ENCODE measurements around the gene ADM2. TPM values are rescaled to one million over a fixed set of nuclear protein-coding genes. Genes with fewer than 3 reads are reported as not detected.

Gene ADM2
- total and polyA plus RNA-seq, 9 donors, result 0.01 to 2.6 (median 0.15) TPM; not detected in 3

- H3K9me3 ChIP-seq, result no peaks in the 10 kb centered on the region
- H3K36me3 ChIP-seq, result no peaks in the 10 kb centered on the region
- TF ChIP-seq CTCF (IDR thresholded peaks at IDR 0.05), result no peak
- no peak for TF ChIP-seq POLR2A (IDR thresholded peaks at IDR 0.05)
- no peak for TF ChIP-seq EP300 (IDR thresholded peaks at IDR 0.05)
- 69 to 80% (median 76%) methylated on average over 11 to 18 of the region's 18 CpGs for WGBS, 3 donors
- H3K4me3 ChIP-seq, result no peak overlapping the region
- H3K4me1 ChIP-seq (ENCODE audit: insufficient read depth), result no peaks in the 10 kb centered on the region
- H3K27me3 ChIP-seq, result no peaks in the 10 kb centered on the region
- intact Hi-C loops (cut with DNase I), result no loop called here
- DNase-seq, result peak in 2 of 5 donors; percentile 16 to 19
- no peak overlapping the region for H3K27ac ChIP-seq
Measured at GRCh38 chr22:50488006-50488677, 6.8 kb downstream of the ADM2 start.

GRCh38 chr22:50488886-50489285 is 7.5 kb downstream of the ADM2 start:
- no peak overlapping the region for H3K27ac ChIP-seq
- WGBS, 3 donors, result 65 to 70% (median 69%) methylated on average over 15 to 19 of the region's 19 CpGs
- TF ChIP-seq EP300 (IDR thresholded peaks at IDR 0.05), result no peak
- TF ChIP-seq CTCF (IDR thresholded peaks at IDR 0.05), result no peak
- TF ChIP-seq POLR2A (IDR thresholded peaks at IDR 0.05), result no peak
- no peaks in the 10 kb centered on the region for H3K4me1 ChIP-seq (ENCODE audit: insufficient read depth)
- no peaks in the 10 kb centered on the region for H3K9me3 ChIP-seq
- H3K27me3 ChIP-seq, result no peaks in the 10 kb centered on the region
- intact Hi-C loops (cut with DNase I), result no loop called here
- DNase-seq, result peak in 2 of 5 donors; percentile 9 to 20
- H3K36me3 ChIP-seq, result no peaks in the 10 kb centered on the region
- H3K4me3 ChIP-seq, result no peak overlapping the region

- Histone ChIP-seq H3K36me3 (no peaks in the 10 kb centered on the region), H3K27ac (no peak overlapping the region), H3K4me3 (no peak overlapping the region), H3K4me1 (ENCODE audit: insufficient read depth) (no peaks in the 10 kb centered on the region), H3K27me3 (no peaks in the 10 kb centered on the region), H3K9me3 (no peaks in the 10 kb centered on the region)
- DNase-seq, result peak in 1 of 5 donors; percentile 14
- no peak for TF ChIP-seq CTCF (IDR thresholded peaks at IDR 0.05)
- no peak for TF ChIP-seq POLR2A (IDR thresholded peaks at IDR 0.05)
- no peak for TF ChIP-seq EP300 (IDR thresholded peaks at IDR 0.05)
- intact Hi-C loops (cut with DNase I), result no loop called here
- WGBS, 3 donors, result 71 to 79% (median 77%) methylated on average over 23 to 31 of the region's 31 CpGs
Measured at GRCh38 chr22:50489363-50490243, 8.3 kb downstream of the ADM2 start.

GRCh38 chr22:50490531-50491308 is 9.4 kb downstream of the ADM2 start:
- Histone ChIP-seq H3K27me3 (no peaks in the 10 kb centered on the region), H3K4me3 (no peak overlapping the region), H3K4me1 (ENCODE audit: insufficient read depth) (no peaks in the 10 kb centered on the region), H3K9me3 (no peaks in the 10 kb centered on the region), H3K36me3 (no peaks in the 10 kb centered on the region), H3K27ac (no peak overlapping the region)
- TF ChIP-seq POLR2A (IDR thresholded peaks at IDR 0.05) (no peak), EP300 (IDR thresholded peaks at IDR 0.05) (no peak), CTCF (IDR thresholded peaks at IDR 0.05) (no peak)
- intact Hi-C loops (cut with DNase I), result no loop called here
- DNase-seq, result no peak
- WGBS, 3 donors, result 63 to 77% (median 68%) methylated on average over 27 of the region's 27 CpGs
